HCT116 (cell line): ENCODE data around the gene DOK6.

Experiments used
- CBX3 ChIP-seq: IDR thresholded peaks from 2 replicates; pipeline ENCODE4 v1.6.1; 2012; ENCODE audit warnings: low read depth
- CTCF ChIP-seq, 3 experiments: fragments of 200-600 bp in 1 of 3; sonication (generic) in 1 of 3; IDR thresholded peaks in 2 of 3; conservative IDR thresholded peaks in 1 of 3; 2 replicates each; pipeline ENCODE4 v1.5.1; 2012 to 2017; ENCODE audit warnings: low read depth in 2 of 3, low read length in 2 of 3, antibody characterized with exemption in 1 of 3, borderline replicate concordance in 1 of 3, control low read depth in 1 of 3, mild to moderate bottlenecking in 1 of 3, mixed read lengths in 1 of 3, mixed run types in 1 of 3, moderate library complexity in 1 of 3; ENCODE audit not compliant: insufficient read depth in 1 of 3
- EZH2 ChIP-seq: fragments of 200-600 bp; sonication (generic); IDR thresholded peaks from 2 replicates; pipeline ENCODE4 v1.6.1; 2017; ENCODE audit warnings: antibody characterized with exemption, mixed run types
- EZH2phosphoT487 ChIP-seq: fragments of 200-600 bp; IDR thresholded peaks from 2 replicates; pipeline ENCODE4 v1.6.1; 2018; ENCODE audit warnings: antibody characterized with exemption, borderline replicate concordance
- JUND ChIP-seq: IDR thresholded peaks from 2 replicates; pipeline ENCODE4 v1.6.1; 2012
- POLR2A ChIP-seq: IDR thresholded peaks from 2 replicates; pipeline ENCODE4 v1.7.0; 2011; ENCODE audit warnings: borderline replicate concordance; ENCODE audit not compliant: insufficient read depth, insufficient read length; ENCODE audit errors: extremely low read depth
- POLR2AphosphoS5 ChIP-seq: IDR thresholded peaks from 2 replicates; pipeline ENCODE4 v1.6.1; 2011; ENCODE audit warnings: mild to moderate bottlenecking, low read depth, low read length, moderate library complexity
- RAD21 ChIP-seq: IDR thresholded peaks from 2 replicates; pipeline ENCODE4 v1.6.1; 2012; ENCODE audit warnings: low read depth, mild to moderate bottlenecking
- REST ChIP-seq: IDR thresholded peaks from 2 replicates; pipeline ENCODE4 v1.6.1; 2012; ENCODE audit warnings: low read depth
- SP1 ChIP-seq: IDR thresholded peaks from 2 replicates; pipeline ENCODE4 v1.6.1; 2012; ENCODE audit warnings: low read depth
- SRF ChIP-seq: IDR thresholded peaks from 2 replicates; pipeline ENCODE4 v1.6.1; 2012; ENCODE audit warnings: low read depth
- YY1 ChIP-seq: IDR thresholded peaks from 2 replicates; pipeline ENCODE4 v1.6.1; 2011; ENCODE audit warnings: low read length, low read depth, moderate library complexity, mild to moderate bottlenecking; ENCODE audit not compliant: insufficient replicate concordance; ENCODE audit errors: extremely low read depth
- ZFX ChIP-seq: fragments of 450-650 bp; IDR thresholded peaks from 2 replicates; pipeline ENCODE4 v1.6.1; 2017
- TF ChIP-seq, protein P1 (sequence below): IDR thresholded peaks from 2 replicates; pipeline ENCODE4 v1.6.1; 2012

DNA sequence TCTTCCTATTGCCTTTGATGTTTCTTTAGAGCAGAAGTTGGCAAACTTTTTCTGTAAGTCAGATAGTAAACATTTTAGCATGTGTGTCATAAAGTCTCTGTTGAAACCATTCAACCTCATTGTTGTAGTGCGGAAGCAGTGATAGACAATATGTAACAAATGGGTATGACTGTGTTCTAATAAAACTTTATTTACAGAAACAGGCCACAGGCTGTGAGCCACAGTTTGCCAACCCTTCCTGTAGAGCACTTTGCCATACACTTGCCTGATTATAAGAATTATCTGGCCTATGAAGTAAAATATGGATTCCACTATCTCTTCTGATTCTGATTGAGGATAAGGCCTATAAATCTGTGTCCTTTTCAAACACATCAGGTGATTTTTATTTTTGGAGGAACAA is 237.4 kb downstream of the DOK6 start:
- TF ChIP-seq REST (no peak), CTCF (IDR thresholded peaks at IDR 0.05 in 2 of 3, conservative IDR thresholded peaks at IDR 0.05 in 1 of 3; ENCODE audit: borderline replicate concordance in 1 of 3, insufficient read depth in 1 of 3, low read depth in 2 of 3, low read length in 2 of 3) (no peak), SP1 (no peak), EZH2 (no peak), POLR2AphosphoS5 (no peak), POLR2A (no peak), CBX3 (no peak), EZH2phosphoT487 (no peak), YY1 (no peak), RAD21 (no peak), SRF (no peak), ZFX (no peak), JUND (no peak)
- TF ChIP-seq, protein P1, sequence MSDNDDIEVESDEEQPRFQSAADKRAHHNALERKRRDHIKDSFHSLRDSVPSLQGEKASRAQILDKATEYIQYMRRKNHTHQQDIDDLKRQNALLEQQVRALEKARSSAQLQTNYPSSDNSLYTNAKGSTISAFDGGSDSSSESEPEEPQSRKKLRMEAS, result no peak
